Sigmoid colon (tissue), 7 donors: ENCODE data around the gene LRRC31. TPM values are rescaled to one million over a fixed set of nuclear protein-coding genes. Genes with fewer than 3 reads are reported as not detected.

Experiments
- DNase-seq: peaks from one replicate; pipeline ENCODE4 v3.0.0-alpha.2; 2019
- H3K27ac ChIP-seq, 4 donors: fragments of 200-600 bp; sonication (generic); one replicate each; pipeline ENCODE4 v1.5.1; 2016 to 2019; ENCODE audit warnings: mild to moderate bottlenecking in 1 of 4
- H3K27me3 ChIP-seq, 3 donors: fragments of 200-600 bp; sonication (generic); one replicate each; pipeline ENCODE4 v1.5.1; 2019; ENCODE audit warnings: mild to moderate bottlenecking in 1 of 3
- H3K36me3 ChIP-seq, 4 donors: fragments of 200-600 bp; sonication (generic); one replicate each; pipeline ENCODE4 v1.5.1; 2016 to 2019
- H3K4me1 ChIP-seq, 4 donors: fragments of 200-600 bp; sonication (generic); one replicate each; pipeline ENCODE4 v1.5.1; 2017 to 2019
- H3K4me3 ChIP-seq, 4 donors: fragments of 200-600 bp; sonication (generic); one replicate each; pipeline ENCODE4 v1.5.1; 2017 to 2019; ENCODE audit warnings: mild to moderate bottlenecking in 2 of 4, moderate library complexity in 1 of 4
- H3K9me3 ChIP-seq, 4 donors: fragments of 200-600 bp in 3 of 4; sonication (generic) in 3 of 4; one replicate each; pipeline versions ENCODE4 v1.5.1 to v1.6.1; 2013 to 2019
- CTCF ChIP-seq, 4 experiments: fragments of 450-650 bp in 3 of 4; fragments of 200-600 bp in 1 of 4; IDR thresholded peaks; one replicate each; pipeline ENCODE4 v1.5.1; 2016 to 2019; ENCODE audit warnings: antibody characterized with exemption in 4 of 4, mild to moderate bottlenecking in 3 of 4, moderate library complexity in 2 of 4
- EP300 ChIP-seq, 4 donors: sonication (generic); formaldehyde crosslinking; IDR thresholded peaks; one replicate each; pipeline ENCODE4 v1.6.1; 2017; ENCODE audit warnings: antibody characterized with exemption in 4 of 4
- POLR2A ChIP-seq, 2 donors: fragments of 450-650 bp; IDR thresholded peaks; one replicate each; pipeline ENCODE4 v1.6.1; 2016; ENCODE audit warnings: antibody characterized with exemption in 2 of 2, mild to moderate bottlenecking in 2 of 2, moderate library complexity in 2 of 2
- POLR2AphosphoS5 ChIP-seq, 4 donors: sonication (generic); formaldehyde crosslinking; IDR thresholded peaks; one replicate each; pipeline ENCODE4 v1.6.1; 2017; ENCODE audit warnings: antibody characterized with exemption in 4 of 4
- WGBS, 2 donors: extraction: QIAGEN DNeasy Blood & Tissue Kit; methylation state at CpG; one replicate each; pipeline ENCODE4 v1.1.7; 2013; 5-methylcytosine and 5-hydroxymethylcytosine counted together
- intact Hi-C: fragments of 100-400 bp; cut with DNase I; formaldehyde crosslinking; loops from one replicate; pipeline ENCODE4 v1.15.1; 2023
- polyA plus RNA-seq, 3 donors: library from polyadenylated mRNA; stranded (reverse); fragments of 200-250 nt; gene quantifications; one replicate each; pipeline ENCODE4 v1.2.3, GENCODE V29; 2013
- total RNA-seq, 4 donors: library from RNA; depleted of rRNA; stranded (reverse); fragments of >200 nt; gene quantifications; one replicate each; pipeline ENCODE4 v1.1.0, GENCODE V29; 2016
- donor health status: healthy with polysubstance abuse.
- donor health status: Bipolar disorder and iron deficiency.
- donor health status: healthy.

Gene LRRC31
- total and polyA plus RNA-seq, 7 donors, result 0.36 to 81.1 (median 31.2) TPM; not detected in 3

GRCh38 chr3:169879845-169880575, 10.3 kb upstream of the LRRC31 start:
- intact Hi-C loops, result no loop called here
- H3K27ac ChIP-seq, result no peak overlapping the region
- WGBS, 2 donors, result 78 to 83% methylated on average over 3 of the region's 3 CpGs

DNA sequence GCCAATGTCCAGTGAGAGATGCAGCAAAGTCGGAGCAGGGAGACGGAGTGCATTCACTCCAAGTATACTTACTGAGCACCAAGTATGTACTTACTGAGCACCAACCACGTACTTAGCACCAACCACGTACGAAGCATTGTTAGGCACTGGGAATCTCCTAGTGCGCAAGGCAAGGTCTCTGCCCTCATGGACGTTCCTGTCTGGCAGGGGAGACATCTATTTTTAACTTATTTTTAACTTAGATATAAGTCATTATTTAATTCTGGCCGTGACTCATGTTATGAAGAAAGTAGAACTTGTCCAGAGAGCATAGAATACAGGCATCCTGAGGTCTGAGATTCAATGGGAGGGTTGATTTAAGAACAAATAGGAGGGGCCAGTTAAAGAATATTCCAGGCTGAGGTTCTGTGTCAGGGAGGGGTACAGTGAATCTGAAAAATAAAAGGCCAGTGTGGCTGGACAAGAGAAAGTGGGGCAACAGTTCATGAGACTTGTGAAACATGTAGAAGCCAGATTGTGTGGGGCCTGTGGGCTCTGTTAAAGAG, 9.3 kb upstream of the LRRC31 start:
- no peaks in the 10 kb centered on the region for H3K27me3 ChIP-seq
- WGBS, 2 donors, result 86 to 94% methylated on average over 8 of the region's 8 CpGs
- H3K27ac ChIP-seq, result no peak overlapping the region
- no peak overlapping the region for H3K4me3 ChIP-seq
- TF ChIP-seq POLR2AphosphoS5 (IDR thresholded peaks at IDR 0.05) (no peak), POLR2A (IDR thresholded peaks at IDR 0.05) (no peak), CTCF (IDR thresholded peaks at IDR 0.05) (no peak), EP300 (IDR thresholded peaks at IDR 0.05) (no peak)
- H3K4me1 ChIP-seq, result no peaks in the 10 kb centered on the region
- no peak for DNase-seq
- intact Hi-C loops, result no loop called here
- H3K9me3 ChIP-seq, result no peaks in the 10 kb centered on the region
- H3K36me3 ChIP-seq, result no peaks in the 10 kb centered on the region

More at GRCh38 chr3:169879845-169880575, 10.3 kb upstream of the LRRC31 start:
- H3K4me3 ChIP-seq, result no peak overlapping the region
- TF ChIP-seq EP300 (IDR thresholded peaks at IDR 0.05) (no peak), CTCF (IDR thresholded peaks at IDR 0.05) (no peak), POLR2AphosphoS5 (IDR thresholded peaks at IDR 0.05) (no peak), POLR2A (IDR thresholded peaks at IDR 0.05) (no peak)
- H3K36me3 ChIP-seq, result no peaks in the 10 kb centered on the region
- H3K9me3 ChIP-seq, result no peaks in the 10 kb centered on the region
- DNase-seq, result no peak
- H3K4me1 ChIP-seq, result no peaks in the 10 kb centered on the region
- no peaks in the 10 kb centered on the region for H3K27me3 ChIP-seq

DNA sequence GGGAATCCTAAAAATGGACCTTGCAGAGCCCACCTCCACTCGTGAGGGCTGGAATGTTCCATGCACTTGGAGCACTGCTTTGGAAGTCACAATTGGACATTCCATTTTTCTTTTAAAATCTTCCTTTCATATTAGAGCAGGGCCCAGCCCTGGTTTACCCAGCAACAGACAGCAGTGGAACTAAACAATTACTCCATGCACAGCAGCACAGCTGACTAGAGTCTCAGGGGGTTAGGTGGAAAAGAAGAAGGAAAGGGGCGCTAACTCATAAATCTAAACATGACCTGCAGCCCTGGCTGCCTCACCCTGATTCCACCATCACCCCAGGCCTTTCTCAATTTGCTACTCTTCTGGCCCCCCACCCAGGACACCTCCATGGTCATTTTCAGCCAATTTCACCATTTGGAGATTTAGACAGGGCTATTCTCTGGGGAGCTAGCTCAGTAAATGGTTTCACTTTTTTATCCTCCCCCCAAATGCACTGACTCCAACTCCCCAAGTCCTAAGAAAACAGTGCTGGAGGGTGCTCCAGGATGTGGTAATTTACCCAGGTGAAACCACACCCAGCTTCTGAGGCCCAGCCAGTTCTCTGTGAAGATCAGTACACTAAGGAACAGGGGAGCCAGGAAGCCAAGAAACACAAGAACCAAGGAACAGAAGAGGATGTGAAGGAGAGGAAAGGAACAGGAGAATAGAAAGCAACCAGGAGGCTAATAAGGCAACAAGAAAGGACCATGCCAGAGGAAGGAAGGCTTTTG, 1.6 kb upstream of the LRRC31 start:
- Histone ChIP-seq H3K9me3 (no peaks in the 10 kb centered on the region), H3K4me1 (no peaks in the 10 kb centered on the region), H3K27ac (no peak overlapping the region), H3K27me3 (no peaks in the 10 kb centered on the region), H3K4me3 (no peak overlapping the region), H3K36me3 (no peaks in the 10 kb centered on the region)
- intact Hi-C loops, result no loop called here
- TF ChIP-seq POLR2AphosphoS5 (IDR thresholded peaks at IDR 0.05) (no peak), EP300 (IDR thresholded peaks at IDR 0.05) (no peak), CTCF (IDR thresholded peaks at IDR 0.05) (no peak), POLR2A (IDR thresholded peaks at IDR 0.05) (no peak)
- DNase-seq, result no peak
- WGBS, 2 donors, result 24 to 67% methylated on average over 2 of the region's 2 CpGs

DNA sequence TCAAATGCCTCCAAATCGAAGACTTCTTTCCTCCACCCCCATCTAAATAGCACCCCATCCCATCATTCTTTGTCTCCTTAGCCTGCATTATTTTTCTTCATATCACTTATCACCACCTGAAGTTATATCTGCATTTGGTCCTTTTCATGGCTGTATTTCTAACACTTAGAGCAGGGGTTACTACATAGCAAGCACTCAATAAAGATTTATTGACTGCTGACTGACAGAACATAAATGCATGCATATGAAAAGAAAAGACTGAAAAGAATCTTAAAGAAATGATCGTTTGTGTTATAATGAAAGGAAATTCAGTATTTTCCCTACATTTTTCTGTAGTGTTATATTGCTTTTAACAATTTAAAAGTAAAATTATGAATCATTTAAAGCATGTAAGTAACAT, 1.4 kb downstream of the LRRC31 start:
- H3K36me3 ChIP-seq, result no peaks in the 10 kb centered on the region
- no peak overlapping the region for H3K4me3 ChIP-seq
- no peaks in the 10 kb centered on the region for H3K9me3 ChIP-seq
- peaks cover 0 to 3% (median 0%) of the 10 kb centered on the region in 4 donors for H3K4me1 ChIP-seq
- no peak for DNase-seq
- no peak overlapping the region for H3K27ac ChIP-seq
- no peak for TF ChIP-seq CTCF (IDR thresholded peaks at IDR 0.05)
- TF ChIP-seq POLR2A (IDR thresholded peaks at IDR 0.05), result no peak
- TF ChIP-seq POLR2AphosphoS5 (IDR thresholded peaks at IDR 0.05), result no peak
- TF ChIP-seq EP300 (IDR thresholded peaks at IDR 0.05), result no peak
- H3K27me3 ChIP-seq, result no peaks in the 10 kb centered on the region
- intact Hi-C loops, result no loop called here
- WGBS, 2 donors, result 43 to 75% methylated on average over 2 of the region's 2 CpGs
